Body of pancreas (tissue), 4 donors: Measurements from ENCODE around the gene CCZ1B.
"Not testable (repeated sequence)": the region's sequence is repeated elsewhere in the genome, so short reads cannot be mapped to it uniquely, and the experiment has no call there.

Source experiments
- CTCF ChIP-seq, 7 experiments: fragments of 450-650 bp in 4 of 7; fragments of 200-600 bp in 3 of 7; sonication (generic) in 3 of 7; IDR thresholded peaks; one replicate each; pipeline ENCODE4 v1.5.1; 2016 to 2019; ENCODE audit warnings: antibody characterized with exemption in 7 of 7
- POLR2A ChIP-seq, 3 donors: fragments of 450-650 bp; IDR thresholded peaks; one replicate each; pipeline ENCODE4 v1.6.1; 2016; ENCODE audit warnings: antibody characterized with exemption in 3 of 3, mild to moderate bottlenecking in 2 of 3

DNA sequence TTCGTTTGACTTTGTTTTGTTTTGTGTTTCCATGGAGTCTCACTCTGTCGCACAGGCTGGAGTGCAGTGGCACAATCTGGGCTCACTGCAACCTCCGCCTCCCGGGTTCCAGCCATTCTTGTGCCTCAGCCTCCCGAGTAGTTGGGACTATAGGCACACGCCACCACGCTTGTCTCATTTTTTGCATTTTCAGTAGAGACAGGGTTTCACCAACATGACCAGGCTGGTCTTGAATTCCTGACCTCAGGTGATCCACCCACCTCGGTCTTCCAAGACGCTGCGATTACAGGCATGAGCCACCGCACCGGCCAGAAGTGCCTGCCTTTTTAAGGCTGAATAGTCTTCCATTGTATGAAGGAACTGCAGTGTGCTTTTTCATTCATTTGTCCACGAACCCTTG is 36.8 kb upstream of the CCZ1B start:
- TF ChIP-seq CTCF, POLR2A (IDR thresholded peaks at IDR 0.05): not testable (repeated sequence)
